Stomach (tissue), 8 donors: Measurements from ENCODE around the gene DYNLL1. TPM values are rescaled to one million over a fixed set of nuclear protein-coding genes. Genes with fewer than 3 reads are reported as not detected.

Experiments
- polyA plus RNA-seq, 3 donors: library from polyadenylated mRNA; stranded (reverse); fragments of 200-250 nt; gene quantifications; one replicate each; pipeline ENCODE4 v1.2.3, GENCODE V29; 2013
- small RNA-seq, 4 donors: library from RNA; depleted of rRNA; stranded (forward); fragments of <200 nt; gene quantifications; one replicate each; pipeline ENCODE3, GENCODE V24; 2016
- total RNA-seq, 5 donors: library from RNA; depleted of rRNA; stranded (reverse); fragments of >200 nt; gene quantifications; one replicate each; pipeline versions ENCODE4 v1.1.0 to v1.2.3, GENCODE V29; 2014 to 2016
- donor health status: healthy with polysubstance abuse.
- donor health status: Bipolar disorder and iron deficiency.
- donor health status: healthy.

Gene DYNLL1
- total and polyA plus RNA-seq, 8 donors, result 27.2 to 580 (median 174) TPM

Small RNAs within 50 kb of the gene (small RNA-seq; reads per million reads assigned to genes)
- gene RF00019, result 0 reads per million in 4 donors

Other genes with a start within 250 kb of the DYNLL1 start
- 100 to 1,000 TPM in 1 of 5 donors, 10 to 100 TPM in 4; 39.7 to 129 (median 58.9) TPM for gene PXN, start 230.4 kb upstream of the DYNLL1 start, total RNA-seq
- 10 to 100 TPM; 27.2 to 46.7 (median 33.6) TPM for gene PXN, start 230.4 kb upstream of the DYNLL1 start, polyA plus RNA-seq
- gene RNU4-2, start 204.2 kb upstream of the DYNLL1 start, total RNA-seq, result under 1 TPM; under 0.01 TPM
- not detected for gene RNU4-2, start 204.2 kb upstream of the DYNLL1 start, polyA plus RNA-seq
- gene RNU4-1, start 202.9 kb upstream of the DYNLL1 start, total RNA-seq, result under 1 TPM in 4 of 5 donors, not detected in 1; under 0.01 TPM
- gene RNU4-1, start 202.9 kb upstream of the DYNLL1 start, polyA plus RNA-seq, result not detected
- 1 to 10 TPM in 4 of 5 donors, not detected in 1; 2.8 to 6.2 (median 5.3) TPM for gene SIRT4, start 193.8 kb upstream of the DYNLL1 start, total RNA-seq
- gene SIRT4, start 193.8 kb upstream of the DYNLL1 start, polyA plus RNA-seq, result 1 to 10 TPM in 2 of 3 donors, not detected in 1; 1.3 to 2.2 TPM
- not detected for gene PLA2G1B, start 168.3 kb upstream of the DYNLL1 start, total RNA-seq
- 10 to 100 TPM in 2 of 3 donors, 1 to 10 TPM in 1; 7.0 to 18.5 (median 10.2) TPM for gene PLA2G1B, start 168.3 kb upstream of the DYNLL1 start, polyA plus RNA-seq
- gene MSI1, start 126.9 kb upstream of the DYNLL1 start, total RNA-seq, result 1 to 10 TPM in 1 of 5 donors, under 1 TPM in 2, not detected in 2; 0.58 to 7.1 (median 0.92) TPM
- gene MSI1, start 126.9 kb upstream of the DYNLL1 start, polyA plus RNA-seq, result 1 to 10 TPM in 2 of 3 donors, under 1 TPM in 1; 0.95 to 3.1 (median 2.3) TPM
- 1,000 to 10,000 TPM in 1 of 5 donors, 100 to 1,000 TPM in 3, 10 to 100 TPM in 1; 86.4 to 1,200 (median 463) TPM for gene COX6A1, start 58.0 kb upstream of the DYNLL1 start, total RNA-seq
- 1,000 to 10,000 TPM in 1 of 3 donors, 100 to 1,000 TPM in 2; 475 to 1,009 (median 901) TPM for gene COX6A1, start 58.0 kb upstream of the DYNLL1 start, polyA plus RNA-seq
- gene TRIAP1, start 49.7 kb upstream of the DYNLL1 start, total RNA-seq, result 10 to 100 TPM in 2 of 5 donors, 1 to 10 TPM in 3; 4.7 to 15.2 (median 8.7) TPM
- 10 to 100 TPM; 32.6 to 40.6 (median 37.4) TPM for gene TRIAP1, start 49.7 kb upstream of the DYNLL1 start, polyA plus RNA-seq
- 10 to 100 TPM in 3 of 5 donors, 1 to 10 TPM in 2; 4.0 to 25.3 (median 13.4) TPM for gene GATC, start 49.7 kb upstream of the DYNLL1 start, total RNA-seq
- gene GATC, start 49.7 kb upstream of the DYNLL1 start, polyA plus RNA-seq, result 10 to 100 TPM in 2 of 3 donors, 1 to 10 TPM in 1; 8.7 to 13.9 (median 12.5) TPM
- 100 to 1,000 TPM in 2 of 5 donors, 10 to 100 TPM in 3; 41.1 to 218 (median 92.3) TPM for gene SRSF9, start 26.4 kb upstream of the DYNLL1 start, total RNA-seq
- 100 to 1,000 TPM in 2 of 3 donors, 10 to 100 TPM in 1; 86.1 to 116 (median 112) TPM for gene SRSF9, start 26.4 kb upstream of the DYNLL1 start, polyA plus RNA-seq
- 10 to 100 TPM in 3 of 5 donors, 1 to 10 TPM in 2; 2.6 to 32.4 (median 10.5) TPM for gene COQ5, start 33.0 kb downstream of the DYNLL1 start, total RNA-seq
- gene COQ5, start 33.0 kb downstream of the DYNLL1 start, polyA plus RNA-seq, result 10 to 100 TPM; 24.0 to 31.8 (median 27.8) TPM
- 100 to 1,000 TPM; 189 to 656 (median 318) TPM for gene RNF10, start 38.2 kb downstream of the DYNLL1 start, total RNA-seq
- 100 to 1,000 TPM; 124 to 157 (median 133) TPM for gene RNF10, start 38.2 kb downstream of the DYNLL1 start, polyA plus RNA-seq
- 10 to 100 TPM; 10.5 to 62.3 (median 34.3) TPM for gene POP5, start 85.3 kb downstream of the DYNLL1 start, total RNA-seq
- 10 to 100 TPM; 33.9 to 51.2 (median 49.1) TPM for gene POP5, start 85.3 kb downstream of the DYNLL1 start, polyA plus RNA-seq
- gene CABP1, start 144.5 kb downstream of the DYNLL1 start, total RNA-seq, result 1 to 10 TPM in 2 of 5 donors, not detected in 3; 1.1 to 2.0 TPM
- 1 to 10 TPM; 1.5 to 2.4 (median 2.0) TPM for gene CABP1, start 144.5 kb downstream of the DYNLL1 start, polyA plus RNA-seq
- 1,000 to 10,000 TPM in 1 of 5 donors, 10 to 100 TPM in 4; 22.2 to 1,695 (median 86.6) TPM for gene MLEC, start 191.0 kb downstream of the DYNLL1 start, total RNA-seq
- gene MLEC, start 191.0 kb downstream of the DYNLL1 start, polyA plus RNA-seq, result 10 to 100 TPM; 15.1 to 28.4 (median 17.1) TPM
- gene UNC119B, start 214.3 kb downstream of the DYNLL1 start, total RNA-seq, result 10 to 100 TPM in 4 of 5 donors, 1 to 10 TPM in 1; 8.2 to 26.8 (median 19.7) TPM
- gene UNC119B, start 214.3 kb downstream of the DYNLL1 start, polyA plus RNA-seq, result 10 to 100 TPM in 2 of 3 donors, 1 to 10 TPM in 1; 9.6 to 14.6 (median 12.5) TPM
- gene ACADS, start 229.7 kb downstream of the DYNLL1 start, total RNA-seq, result 100 to 1,000 TPM in 2 of 5 donors, 10 to 100 TPM in 3; 16.5 to 313 (median 28.5) TPM
- 10 to 100 TPM; 31.1 to 60.6 (median 46.3) TPM for gene ACADS, start 229.7 kb downstream of the DYNLL1 start, polyA plus RNA-seq